Fibroblast of the aortic adventitia (primary cell): ENCODE results near the gene SORBS2. TPM values are rescaled to one million over a fixed set of nuclear protein-coding genes. Genes with fewer than 3 reads are reported as not detected.
A peak's percentile ranks its signal among the peaks of the same experiment; 100 is the strongest.

Experiments
- DNase-seq: peaks from one replicate; pipeline ENCODE4 v3.0.0-alpha.2; 2010; ENCODE audit warnings: low read depth
- H3K4me3 ChIP-seq: 2 replicates; pipeline ENCODE4 v1.5.1; 2011; ENCODE audit warnings: low read depth, mild to moderate bottlenecking, control low read depth, low read length, moderate library complexity
- total RNA-seq: library from RNA; depleted of rRNA; stranded (reverse); fragments of >200 nt; gene quantifications from 2 replicates; pipeline ENCODE4 v1.2.3, GENCODE V29; 2012; ENCODE audit warnings: low replicate concordance
- TF ChIP-seq, protein P1 (sequence below): IDR thresholded peaks from 2 replicates; pipeline ENCODE4 v1.5.1; 2011; ENCODE audit warnings: mild to moderate bottlenecking, low read length, control low read depth, inconsistent platforms; ENCODE audit not compliant: insufficient read depth

The SORBS2 gene
- total RNA-seq, 1 donor, result 2.8 TPM

DNA sequence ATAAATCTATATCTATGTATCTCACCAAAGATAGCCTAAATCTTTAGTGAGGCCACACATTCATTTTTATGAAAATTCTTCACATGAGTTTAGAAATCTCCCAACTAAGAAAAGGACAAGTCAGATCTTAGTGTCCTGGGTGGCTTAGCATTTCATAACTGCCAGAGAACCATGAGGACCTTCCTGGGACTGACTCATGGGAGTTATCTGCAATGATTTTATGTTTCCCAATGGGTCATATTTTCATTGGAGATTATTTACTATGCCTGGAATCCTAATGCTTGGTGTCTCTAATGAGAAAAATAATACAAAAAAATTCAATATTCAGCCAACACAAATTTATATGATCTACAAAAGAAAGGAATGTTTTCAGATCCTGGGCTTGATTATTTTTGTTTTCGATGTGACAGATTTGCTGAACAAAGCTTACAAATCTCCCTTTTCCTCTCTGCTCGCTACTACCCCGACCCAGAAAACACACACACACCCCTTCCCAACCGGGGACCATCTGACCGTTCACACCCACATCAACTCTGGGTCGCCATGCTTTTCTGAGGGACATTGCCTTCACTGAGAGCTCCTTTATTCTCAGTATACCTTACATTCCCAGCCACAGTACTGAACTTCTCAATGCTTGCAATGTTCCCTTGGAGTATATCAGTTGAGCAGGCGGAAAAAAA lies 40.1 kb downstream of the SORBS2 start:
- TF ChIP-seq, protein P1, sequence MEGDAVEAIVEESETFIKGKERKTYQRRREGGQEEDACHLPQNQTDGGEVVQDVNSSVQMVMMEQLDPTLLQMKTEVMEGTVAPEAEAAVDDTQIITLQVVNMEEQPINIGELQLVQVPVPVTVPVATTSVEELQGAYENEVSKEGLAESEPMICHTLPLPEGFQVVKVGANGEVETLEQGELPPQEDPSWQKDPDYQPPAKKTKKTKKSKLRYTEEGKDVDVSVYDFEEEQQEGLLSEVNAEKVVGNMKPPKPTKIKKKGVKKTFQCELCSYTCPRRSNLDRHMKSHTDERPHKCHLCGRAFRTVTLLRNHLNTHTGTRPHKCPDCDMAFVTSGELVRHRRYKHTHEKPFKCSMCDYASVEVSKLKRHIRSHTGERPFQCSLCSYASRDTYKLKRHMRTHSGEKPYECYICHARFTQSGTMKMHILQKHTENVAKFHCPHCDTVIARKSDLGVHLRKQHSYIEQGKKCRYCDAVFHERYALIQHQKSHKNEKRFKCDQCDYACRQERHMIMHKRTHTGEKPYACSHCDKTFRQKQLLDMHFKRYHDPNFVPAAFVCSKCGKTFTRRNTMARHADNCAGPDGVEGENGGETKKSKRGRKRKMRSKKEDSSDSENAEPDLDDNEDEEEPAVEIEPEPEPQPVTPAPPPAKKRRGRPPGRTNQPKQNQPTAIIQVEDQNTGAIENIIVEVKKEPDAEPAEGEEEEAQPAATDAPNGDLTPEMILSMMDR, result no peak
- no peak for DNase-seq
- no peak overlapping the region for H3K4me3 ChIP-seq

- H3K4me3 ChIP-seq, result no peak overlapping the region
Observed at GRCh38 chr4:185767528-185767927, 44.5 kb downstream of the SORBS2 start.

DNA sequence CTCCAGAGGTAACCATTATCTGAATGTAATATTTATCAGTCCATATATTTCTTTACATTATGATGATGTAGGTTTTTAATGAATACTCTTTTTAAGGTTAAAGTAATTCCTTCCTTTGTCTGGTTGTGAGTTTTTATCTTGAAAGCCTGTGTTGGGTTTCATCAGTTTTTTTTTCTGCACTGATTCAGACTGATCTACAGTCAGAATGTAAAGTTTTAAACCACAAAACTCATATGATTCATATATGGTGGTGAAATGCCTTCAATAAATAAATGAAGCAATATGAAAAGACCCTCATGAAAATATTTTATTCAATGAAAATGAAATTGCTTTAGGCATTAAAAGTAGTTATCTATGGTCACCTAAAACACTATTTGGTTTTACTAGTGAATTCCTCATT lies 47.1 kb downstream of the SORBS2 start:
- no peak for DNase-seq
- H3K4me3 ChIP-seq, result no peak overlapping the region
- TF ChIP-seq, protein P1, result no peak

More at GRCh38 chr4:185767528-185767927, 44.5 kb downstream of the SORBS2 start:
- DNase-seq, result no peak
- TF ChIP-seq, protein P1, result no peak

- TF ChIP-seq, protein P1, result no peak
- no peak overlapping the region for H3K4me3 ChIP-seq
- peak; percentile 53 for DNase-seq
Observed at GRCh38 chr4:185761352-185762235, 50.4 kb downstream of the SORBS2 start.

- no peak overlapping the region for H3K4me3 ChIP-seq
- TF ChIP-seq, protein P1, result no peak
- DNase-seq, result no peak
Observed at GRCh38 chr4:185758807-185759206, 53.2 kb downstream of the SORBS2 start.

DNA sequence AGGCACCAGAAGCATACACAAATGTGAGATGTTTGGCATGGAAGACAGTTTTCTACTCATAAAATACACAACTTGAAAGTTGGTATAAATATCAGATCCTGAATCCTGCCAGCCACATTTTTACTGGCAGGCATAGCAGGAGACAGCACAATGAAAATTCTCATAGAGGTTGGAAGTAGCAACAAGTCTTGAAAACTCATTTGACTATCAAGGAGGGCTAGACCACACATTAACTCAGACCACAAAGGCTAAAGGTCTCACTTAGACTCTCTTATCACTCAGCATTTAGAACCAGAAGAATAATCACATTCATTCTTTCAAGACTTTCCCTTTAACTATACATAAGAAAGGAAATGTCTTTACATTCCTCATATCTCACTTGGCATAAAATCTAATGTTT lies 56.5 kb downstream of the SORBS2 start:
- H3K4me3 ChIP-seq, result no peak overlapping the region
- DNase-seq, result no peak
- TF ChIP-seq, protein P1, result no peak
